Karpas-422 (cell line): Measurements from ENCODE around the gene PXMP2. TPM values are rescaled to one million over a fixed set of nuclear protein-coding genes. Genes with fewer than 3 reads are reported as not detected.

Source experiments
- DNase-seq: peaks from one replicate; pipeline ENCODE4 v3.0.0-alpha.2; 2015
- H2AFZ ChIP-seq: fragments of 200-600 bp; sonication (generic); 2 replicates; pipeline ENCODE4 v1.6.1; 2014; ENCODE audit warnings: antibody characterized with exemption, low read length, mixed read lengths
- H3K27ac ChIP-seq: fragments of 200-600 bp; sonication (generic); 2 replicates; pipeline ENCODE4 v1.5.1; 2014; ENCODE audit warnings: mild to moderate bottlenecking, low read length, moderate library complexity
- H3K27me3 ChIP-seq: fragments of 200-600 bp; sonication (generic); 2 replicates; pipeline ENCODE4 v1.6.1; 2014; ENCODE audit warnings: low read length, mixed read lengths
- H3K36me3 ChIP-seq: fragments of 200-600 bp; sonication (generic); 2 replicates; pipeline ENCODE4 v1.6.1; 2014; ENCODE audit warnings: low read length, mixed read lengths; ENCODE audit not compliant: insufficient read depth
- H3K4me1 ChIP-seq: fragments of 200-600 bp; sonication (generic); 2 replicates; pipeline ENCODE4 v1.6.1; 2014; ENCODE audit warnings: mild to moderate bottlenecking, low read length, mixed read lengths
- H3K4me2 ChIP-seq: fragments of 200-600 bp; sonication (generic); 2 replicates; pipeline ENCODE4 v1.6.1; 2014; ENCODE audit warnings: low read length, low read depth, mild to moderate bottlenecking; ENCODE audit not compliant: poor library complexity, severe bottlenecking
- H3K4me3 ChIP-seq: fragments of 200-600 bp; sonication (generic); 2 replicates; pipeline ENCODE4 v1.5.1; 2014; ENCODE audit warnings: mild to moderate bottlenecking, antibody characterized with exemption, low read length, mixed read lengths
- H3K79me2 ChIP-seq: fragments of 200-600 bp; sonication (generic); 2 replicates; pipeline ENCODE4 v1.6.1; 2014; ENCODE audit warnings: mild to moderate bottlenecking, low read length, mixed read lengths
- H3K9ac ChIP-seq: fragments of 200-600 bp; sonication (generic); 2 replicates; pipeline ENCODE4 v1.6.0; 2014; ENCODE audit warnings: low read length
- H3K9me2 ChIP-seq: fragments of 200-600 bp; sonication (generic), shearing (Covaris generic); replicated peaks from 2 replicates; pipeline ENCODE4 v1.6.0; 2014; ENCODE audit warnings: mild to moderate bottlenecking, low read length, moderate library complexity; ENCODE audit not compliant: insufficient read depth
- H3K9me3 ChIP-seq: fragments of 300-700, 200-600 bp; sonication (generic); 2 replicates; pipeline ENCODE4 v1.6.1; 2014; ENCODE audit warnings: low read length, mixed read lengths
- H4K20me1 ChIP-seq: fragments of 200-600 bp; sonication (generic); 2 replicates; pipeline ENCODE4 v1.6.1; 2014; ENCODE audit warnings: mild to moderate bottlenecking, antibody characterized with exemption, low read length, low read depth; ENCODE audit not compliant: insufficient read depth
- total RNA-seq: library from RNA; depleted of rRNA; stranded (reverse); fragments of >200 nt; shearing (Covaris generic); gene quantifications from 2 replicates; pipeline ENCODE4 v1.2.3, GENCODE V29; 2014; ENCODE audit warnings: low replicate concordance

The PXMP2 gene
- total RNA-seq, 1 experiment from 2014 or later, result 33.2 TPM

- H3K4me3 ChIP-seq, result no peak overlapping the region
- no peaks in the 10 kb centered on the region for H3K9me2 ChIP-seq
- no peaks in the 10 kb centered on the region for H3K9me3 ChIP-seq
- H3K79me2 ChIP-seq, result peaks cover 5% of the 10 kb centered on the region; the same call in 1 of the 2 replicates
- no peak overlapping the region for H3K9ac ChIP-seq
- no peaks in the 10 kb centered on the region for H4K20me1 ChIP-seq
- H3K4me1 ChIP-seq, result no peaks in the 10 kb centered on the region
- H3K4me2 ChIP-seq, result no peak overlapping the region
- H2AFZ ChIP-seq, result no peak overlapping the region
- H3K27me3 ChIP-seq, result no peaks in the 10 kb centered on the region
- H3K36me3 ChIP-seq, result peaks cover 50% of the 10 kb centered on the region
- DNase-seq, result no peak
- no peak overlapping the region for H3K27ac ChIP-seq
These were observed 48.1 kb downstream of the PXMP2 start for GRCh38 chr12:132735496-132735895.

DNA sequence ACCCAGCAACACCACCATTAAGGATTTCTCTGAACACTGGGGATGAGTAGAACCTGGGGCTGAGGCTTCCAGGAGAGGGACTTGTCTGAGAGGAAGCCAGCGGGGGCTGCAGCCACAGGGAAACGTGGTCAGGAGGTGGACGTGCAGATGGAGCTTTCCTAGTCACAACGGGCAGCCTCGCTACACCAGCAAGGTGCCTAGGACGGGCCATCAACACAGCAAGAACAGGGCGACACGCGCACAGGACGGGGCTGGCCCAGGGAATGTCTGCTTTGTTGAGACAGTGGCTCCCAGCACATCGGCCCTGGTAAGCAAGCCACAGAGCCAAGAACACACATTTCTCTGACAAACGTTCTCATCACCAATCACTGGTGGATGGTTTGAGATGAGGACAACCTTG, 49.0 kb downstream of the PXMP2 start:
- DNase-seq, result no peak
- no peak overlapping the region for H3K4me3 ChIP-seq
- no peaks in the 10 kb centered on the region for H3K27me3 ChIP-seq
- H3K9me2 ChIP-seq, result no peaks in the 10 kb centered on the region
- no peak overlapping the region for H3K4me2 ChIP-seq
- no peak overlapping the region for H2AFZ ChIP-seq
- peaks cover 9% of the 10 kb centered on the region for H3K79me2 ChIP-seq
- H3K9ac ChIP-seq, result no peak overlapping the region
- H3K36me3 ChIP-seq, result peaks cover 56% of the 10 kb centered on the region
- H3K9me3 ChIP-seq, result no peaks in the 10 kb centered on the region
- no peaks in the 10 kb centered on the region for H4K20me1 ChIP-seq
- H3K27ac ChIP-seq, result no peak overlapping the region
- no peaks in the 10 kb centered on the region for H3K4me1 ChIP-seq

DNA sequence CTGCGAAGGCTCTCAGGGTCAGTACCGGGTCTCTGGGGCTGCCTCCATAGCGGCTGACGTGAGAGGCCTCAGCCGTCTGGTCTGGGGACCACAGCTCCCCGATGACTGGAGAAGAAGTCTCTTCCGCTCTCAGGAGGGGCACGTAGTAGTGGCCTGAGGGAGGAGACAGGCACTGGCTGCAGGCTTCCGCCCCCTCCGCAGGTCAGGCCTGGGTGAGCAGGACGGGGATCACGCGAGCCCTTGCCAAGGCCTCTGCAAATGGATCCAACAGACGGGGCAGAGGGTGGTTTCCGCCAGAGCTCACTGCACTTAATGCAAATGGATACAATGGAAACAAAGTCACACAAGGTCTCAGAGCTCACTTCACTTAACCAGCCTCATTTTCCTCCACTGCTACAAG, 49.5 kb downstream of the PXMP2 start:
- H3K4me1 ChIP-seq, result no peaks in the 10 kb centered on the region
- no peak overlapping the region for H3K9ac ChIP-seq
- H3K27me3 ChIP-seq, result no peaks in the 10 kb centered on the region
- no peak overlapping the region for H3K4me2 ChIP-seq
- H3K36me3 ChIP-seq, result peaks cover 57% of the 10 kb centered on the region
- no peaks in the 10 kb centered on the region for H3K9me3 ChIP-seq
- H3K27ac ChIP-seq, result no peak overlapping the region
- H2AFZ ChIP-seq, result no peak overlapping the region
- no peak overlapping the region for H3K4me3 ChIP-seq
- no peaks in the 10 kb centered on the region for H4K20me1 ChIP-seq
- H3K9me2 ChIP-seq, result no peaks in the 10 kb centered on the region
- DNase-seq, result no peak
- peaks cover 13% of the 10 kb centered on the region for H3K79me2 ChIP-seq

DNA sequence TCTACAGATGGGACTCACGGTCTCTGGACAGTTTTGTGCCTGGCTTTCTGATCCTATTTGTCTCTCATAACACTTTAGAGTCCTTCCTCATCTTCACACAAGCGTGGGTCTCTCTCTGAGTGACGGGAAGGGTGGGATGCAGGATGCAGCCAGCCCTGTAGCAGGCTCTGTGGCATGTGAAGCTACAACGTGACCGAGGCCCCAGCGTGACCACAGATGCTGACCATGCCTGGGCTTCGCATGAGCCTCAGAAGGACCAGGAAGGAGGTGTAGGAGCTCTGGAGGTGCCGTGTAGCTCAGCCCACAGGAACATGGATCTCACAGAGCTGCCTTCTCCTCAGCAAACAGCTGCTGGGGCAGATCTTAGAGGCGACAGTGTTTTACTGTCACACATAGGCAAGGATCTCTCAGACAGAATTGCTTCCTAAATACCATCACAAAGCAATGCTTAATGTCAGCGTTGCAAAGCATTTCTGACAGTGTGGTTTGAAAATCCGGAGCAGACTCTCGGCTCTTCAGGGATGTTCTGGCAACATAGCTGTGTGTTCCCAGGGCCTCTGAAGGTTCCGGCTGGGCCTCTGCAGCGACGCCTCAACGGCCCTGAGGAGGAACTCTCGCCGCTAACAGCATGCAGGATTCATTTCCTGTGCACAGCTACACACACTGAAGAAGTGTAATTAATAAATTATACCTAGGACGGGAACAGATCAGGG, 52.4 kb downstream of the PXMP2 start:
- Histone ChIP-seq H3K79me2 (peaks cover 38% of the 10 kb centered on the region), H3K27me3 (no peaks in the 10 kb centered on the region), H3K27ac (no peak overlapping the region)

GRCh38 chr12:132740313-132740646, 52.9 kb downstream of the PXMP2 start:
- Histone ChIP-seq H4K20me1 (0 out of 2 replicates have a peak, but pooled peaks cover 4% of the 10 kb centered on the region), H3K9ac (no peak overlapping the region), H3K4me1 (no peaks in the 10 kb centered on the region), H3K9me3 (no peaks in the 10 kb centered on the region), H2AFZ (no peak overlapping the region), H3K4me3 (no peak overlapping the region), H3K36me3 (peaks cover 70% of the 10 kb centered on the region), H3K9me2 (no peaks in the 10 kb centered on the region), H3K27ac (no peak overlapping the region), H3K4me2 (no peak overlapping the region), H3K27me3 (no peaks in the 10 kb centered on the region), H3K79me2 (peaks cover 41% of the 10 kb centered on the region)
- DNase-seq, result no peak

More for the DNA sequence above, 52.4 kb downstream of the PXMP2 start:
- Histone ChIP-seq H3K4me2 (no peak overlapping the region), H3K36me3 (peaks cover 70% of the 10 kb centered on the region), H3K4me3 (no peak overlapping the region), H3K9me3 (no peaks in the 10 kb centered on the region), H2AFZ (no peak overlapping the region), H4K20me1 (0 out of 2 replicates have a peak, but pooled peaks cover 4% of the 10 kb centered on the region), H3K9me2 (no peaks in the 10 kb centered on the region), H3K9ac (no peak overlapping the region), H3K4me1 (no peaks in the 10 kb centered on the region)
- no peak for DNase-seq

- no peak for DNase-seq
- H4K20me1 ChIP-seq, result 0 out of 2 replicates have a peak, but pooled peaks cover 4% of the 10 kb centered on the region
These were observed 53.3 kb downstream of the PXMP2 start for GRCh38 chr12:132740652-132741051.

GRCh38 chr12:132741620-132742019, 54.2 kb downstream of the PXMP2 start:
- H3K27me3 ChIP-seq, result no peaks in the 10 kb centered on the region
- no peaks in the 10 kb centered on the region for H3K9me2 ChIP-seq
- no peak overlapping the region for H3K4me3 ChIP-seq
- no peaks in the 10 kb centered on the region for H3K4me1 ChIP-seq
- no peaks in the 10 kb centered on the region for H3K9me3 ChIP-seq
- no peak overlapping the region for H3K9ac ChIP-seq
- 0 out of 2 replicates have a peak, but pooled peaks cover 4% of the 10 kb centered on the region for H4K20me1 ChIP-seq
- peaks cover 51% of the 10 kb centered on the region for H3K79me2 ChIP-seq
- no peak overlapping the region for H3K4me2 ChIP-seq
- DNase-seq, result no peak
- H3K27ac ChIP-seq, result no peak overlapping the region
- H3K36me3 ChIP-seq, result peaks cover 75% of the 10 kb centered on the region
- H2AFZ ChIP-seq, result no peak overlapping the region

More at GRCh38 chr12:132740652-132741051, 53.3 kb downstream of the PXMP2 start:
- H3K9me3 ChIP-seq, result no peaks in the 10 kb centered on the region
- no peaks in the 10 kb centered on the region for H3K9me2 ChIP-seq
- H3K9ac ChIP-seq, result no peak overlapping the region
- no peak overlapping the region for H3K4me3 ChIP-seq
- H3K27me3 ChIP-seq, result no peaks in the 10 kb centered on the region
- H2AFZ ChIP-seq, result no peak overlapping the region
- H3K4me1 ChIP-seq, result no peaks in the 10 kb centered on the region
- no peak overlapping the region for H3K4me2 ChIP-seq
- peaks cover 73% of the 10 kb centered on the region for H3K36me3 ChIP-seq
- no peak overlapping the region for H3K27ac ChIP-seq
- H3K79me2 ChIP-seq, result peaks cover 45% of the 10 kb centered on the region

DNA sequence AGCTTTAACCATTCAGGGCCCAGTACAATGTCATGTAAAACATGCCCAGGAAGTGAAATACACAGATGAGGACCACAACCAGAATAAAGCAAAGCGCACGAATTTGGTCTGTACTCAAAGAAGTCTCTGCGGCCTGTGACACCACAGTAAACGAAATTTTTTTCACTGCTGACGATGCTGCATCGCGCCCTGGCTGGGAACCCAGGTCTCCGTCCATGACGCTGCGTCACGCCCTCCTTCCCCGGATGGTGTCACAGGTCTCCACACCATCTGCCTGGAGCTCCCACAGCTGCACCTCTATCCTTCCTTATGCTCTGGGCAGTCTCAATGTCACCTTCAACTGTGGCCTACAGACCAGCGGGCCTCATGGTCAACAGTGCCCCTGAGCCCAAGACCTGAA, 56.4 kb downstream of the PXMP2 start:
- Histone ChIP-seq H3K79me2 (peaks cover 64% of the 10 kb centered on the region), H3K4me1 (no peaks in the 10 kb centered on the region)
- DNase-seq, result no peak

More for the DNA sequence above, 56.4 kb downstream of the PXMP2 start:
- no peaks in the 10 kb centered on the region for H3K9me2 ChIP-seq
- no peak overlapping the region for H3K4me3 ChIP-seq
- H3K27me3 ChIP-seq, result no peaks in the 10 kb centered on the region
- H2AFZ ChIP-seq, result no peak overlapping the region
- H3K27ac ChIP-seq, result no peak overlapping the region
- H3K36me3 ChIP-seq, result peaks cover 73% of the 10 kb centered on the region
- no peak overlapping the region for H3K9ac ChIP-seq
- H3K9me3 ChIP-seq, result no peaks in the 10 kb centered on the region
- no peak overlapping the region for H3K4me2 ChIP-seq
- 0 out of 2 replicates have a peak, but pooled peaks cover 4% of the 10 kb centered on the region for H4K20me1 ChIP-seq
